ENCODE results near the gene ZNF417. TPM values are rescaled to one million over a fixed set of nuclear protein-coding genes. Genes with fewer than 3 reads are reported as not detected.
A peak's percentile ranks its signal among the peaks of the same experiment; 100 is the strongest.
"Not testable (repeated sequence)": the region's sequence is repeated elsewhere in the genome, so short reads cannot be mapped to it uniquely, and the experiment has no call there.

Gene ZNF417
- total RNA-seq = 27.1 TPM

GRCh38 chr19:57916168-57916995, at the start of gene ZNF417:
ZNF417 (minus strand) TSS chr19:57916592; CDS start chr19:57916411, 181 bp downstream.
- DNase-seq (ENCODE audit: low spot score) = peak; percentile 90

- no peak for DNase-seq (ENCODE audit: low spot score)
Observed at GRCh38 chr19:57964761-57965160, 48.4 kb upstream of the ZNF417 start.

GRCh38 chr19:57961785-57962184, 45.4 kb upstream of the ZNF417 start:
- no peak for DNase-seq (ENCODE audit: low spot score)

GRCh38 chr19:57954996-57955395, 38.6 kb upstream of the ZNF417 start:
- no peak for DNase-seq (ENCODE audit: low spot score)

- DNase-seq (ENCODE audit: low spot score) = no peak
Observed at GRCh38 chr19:57949702-57950101, 33.3 kb upstream of the ZNF417 start.

- no peak for DNase-seq (ENCODE audit: low spot score)
Observed at GRCh38 chr19:57949296-57949695, 32.9 kb upstream of the ZNF417 start.

GRCh38 chr19:57947419-57948134, 31.2 kb upstream of the ZNF417 start, which contains the start of gene ZNF256:
ZNF256 (minus strand) TSS chr19:57947706; CDS start chr19:57947474, 232 bp downstream.
- DNase-seq (ENCODE audit: low spot score) = peak; percentile 97

- DNase-seq (ENCODE audit: low spot score) = no peak
Observed at GRCh38 chr19:57947088-57947418, 30.7 kb upstream of the ZNF417 start.

GRCh38 chr19:57946316-57946715, 29.9 kb upstream of the ZNF417 start:
- no peak for DNase-seq (ENCODE audit: low spot score)

- no peak for DNase-seq (ENCODE audit: low spot score)
Observed at GRCh38 chr19:57941593-57941992, 25.2 kb upstream of the ZNF417 start.

- no peak for DNase-seq (ENCODE audit: low spot score)
Observed at GRCh38 chr19:57935731-57936130, 19.3 kb upstream of the ZNF417 start.

GRCh38 chr19:57934820-57935665, 18.7 kb upstream of the ZNF417 start, which contains the start of gene ZNF418:
ZNF418 (minus strand) TSS chr19:57935402; CDS start chr19:57933822, 1,580 bp downstream.
- DNase-seq (ENCODE audit: low spot score) = peak; percentile 74

- no peak for DNase-seq (ENCODE audit: low spot score)
Observed at GRCh38 chr19:57927587-57927986, 11.2 kb upstream of the ZNF417 start.

GRCh38 chr19:57914531-57914930, 1.9 kb downstream of the ZNF417 start:
- DNase-seq (ENCODE audit: low spot score) = no peak

- no peak for DNase-seq (ENCODE audit: low spot score)
Observed at GRCh38 chr19:57907394-57907793, 9.0 kb downstream of the ZNF417 start.

GRCh38 chr19:57905258-57905657, 11.1 kb downstream of the ZNF417 start:
- no peak for DNase-seq (ENCODE audit: low spot score)

- no peak for DNase-seq (ENCODE audit: low spot score)
Observed at GRCh38 chr19:57903618-57904184, 12.7 kb downstream of the ZNF417 start.

- DNase-seq (ENCODE audit: low spot score) = no peak
Observed at GRCh38 chr19:57900311-57900710, 16.1 kb downstream of the ZNF417 start.

- DNase-seq (ENCODE audit: low spot score) = not testable (repeated sequence)
Observed at GRCh38 chr19:57890706-57891105, 25.7 kb downstream of the ZNF417 start.

- DNase-seq (ENCODE audit: low spot score) = peak; percentile 90
Observed at GRCh38 chr19:57888560-57889231, 27.7 kb downstream of the ZNF417 start, which contains the start of gene ZNF814. ZNF814 (minus strand) TSS chr19:57889037; CDS start chr19:57888802, 235 bp downstream.

- no peak for DNase-seq (ENCODE audit: low spot score)
Observed at GRCh38 chr19:57888107-57888559, 28.3 kb downstream of the ZNF417 start.
